OCI-LY3 (cell line): ENCODE data around the gene CNDP1.

Experiments used
- H2AFZ ChIP-seq: fragments of 200-600, 300-600 bp; shearing (Covaris generic); 2 replicates; pipeline ENCODE4 v1.6.0; 2014; ENCODE audit warnings: antibody characterized with exemption, low read depth, low read length
- H3K27ac ChIP-seq: fragments of 200-600, 300-600 bp; sonication (generic); 2 replicates; pipeline ENCODE4 v1.5.1; 2014; ENCODE audit warnings: mild to moderate bottlenecking, low read length, moderate library complexity, mixed read lengths
- H3K27me3 ChIP-seq: fragments of 200-600, 300-600 bp; sonication (generic); 2 replicates; pipeline ENCODE4 v1.6.1; 2014; ENCODE audit warnings: low read depth, low read length, mixed read lengths
- H3K36me3 ChIP-seq: fragments of 200-600, 300-600 bp; sonication (generic); replicated peaks from 2 replicates; pipeline ENCODE3; 2014; ENCODE audit warnings: low read depth, low read length, mixed read lengths
- H3K4me1 ChIP-seq: fragments of 300-600, 200-600 bp; sonication (generic); 2 replicates; pipeline ENCODE4 v1.6.1; 2014; ENCODE audit warnings: low read length, mixed read lengths
- H3K4me2 ChIP-seq: fragments of 200-600, 300-600 bp; sonication (generic); 2 replicates; pipeline ENCODE4 v1.6.1; 2014; ENCODE audit warnings: low read length, mixed read lengths
- H3K4me3 ChIP-seq: fragments of 300-600, 200-600 bp; sonication (generic); 2 replicates; pipeline ENCODE4 v1.5.1; 2014; ENCODE audit warnings: antibody characterized with exemption, mild to moderate bottlenecking, low read length, moderate library complexity
- H3K79me2 ChIP-seq: fragments of 300-600, 200-600 bp; shearing (Covaris generic); 2 replicates; pipeline ENCODE4 v1.6.1; 2014; ENCODE audit warnings: mild to moderate bottlenecking, low read length, mixed read lengths
- H3K9ac ChIP-seq: fragments of 300-600, 200-600 bp; shearing (Covaris generic); 2 replicates; pipeline ENCODE4 v1.6.0; 2014; ENCODE audit warnings: mild to moderate bottlenecking, low read length, moderate library complexity
- H3K9me3 ChIP-seq: fragments of 200-600, 300-600 bp; shearing (Covaris generic); 2 replicates; pipeline ENCODE4 v1.6.1; 2014; ENCODE audit warnings: low read length, mixed read lengths; ENCODE audit not compliant: insufficient read depth
- H4K20me1 ChIP-seq: fragments of 200-600, 300-600 bp; sonication (generic); 2 replicates; pipeline ENCODE4 v1.6.1; 2016; ENCODE audit warnings: low read length, mixed read lengths; ENCODE audit not compliant: insufficient read depth
- CTCF ChIP-seq: fragments of 200-600, 300-600 bp; sonication (generic); IDR thresholded peaks from 2 replicates; pipeline ENCODE4 v1.5.1; 2014; ENCODE audit warnings: antibody characterized with exemption, low read length, low read depth
- EZH2phosphoT487 ChIP-seq: fragments of 200-600 bp; shearing (Covaris generic); IDR thresholded peaks from 2 replicates; pipeline ENCODE4 v1.6.1; 2018; ENCODE audit warnings: antibody characterized with exemption, mixed run types, low read depth

Gene CNDP1

DNA sequence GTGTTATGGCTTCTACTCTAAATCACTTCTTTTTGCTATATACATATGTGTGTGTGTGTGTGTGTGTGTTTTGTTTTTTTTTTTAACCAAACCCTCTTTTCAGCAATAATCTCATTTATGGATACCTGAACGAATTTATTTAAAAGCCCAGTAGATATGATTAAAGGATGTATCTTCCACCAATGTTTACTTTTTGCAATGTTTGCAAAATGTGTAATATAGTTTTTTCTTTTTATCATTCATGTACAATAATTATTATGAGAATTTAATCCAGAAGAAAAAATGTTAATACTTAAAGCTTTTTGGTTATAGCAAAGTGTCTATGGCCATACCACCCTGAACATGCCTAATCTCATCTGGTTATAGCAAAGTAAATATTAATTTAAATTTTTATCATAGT is 39.8 kb upstream of the CNDP1 start:
- no peak overlapping the region for H3K9ac ChIP-seq
- H3K4me2 ChIP-seq: no peak overlapping the region
- peaks cover 16% of the 10 kb centered on the region for H3K27me3 ChIP-seq
- H3K4me3 ChIP-seq: no peak overlapping the region
- peaks cover 25% of the 10 kb centered on the region for H3K4me1 ChIP-seq
- no peak for TF ChIP-seq CTCF
- no peak for TF ChIP-seq EZH2phosphoT487
- no peaks in the 10 kb centered on the region for H3K9me3 ChIP-seq
- H3K27ac ChIP-seq: no peak overlapping the region
- H4K20me1 ChIP-seq: no peaks in the 10 kb centered on the region
- peaks cover 34% of the 10 kb centered on the region for H3K79me2 ChIP-seq
- H3K36me3 ChIP-seq: peaks cover 4% of the 10 kb centered on the region
- H2AFZ ChIP-seq: no peak overlapping the region

DNA sequence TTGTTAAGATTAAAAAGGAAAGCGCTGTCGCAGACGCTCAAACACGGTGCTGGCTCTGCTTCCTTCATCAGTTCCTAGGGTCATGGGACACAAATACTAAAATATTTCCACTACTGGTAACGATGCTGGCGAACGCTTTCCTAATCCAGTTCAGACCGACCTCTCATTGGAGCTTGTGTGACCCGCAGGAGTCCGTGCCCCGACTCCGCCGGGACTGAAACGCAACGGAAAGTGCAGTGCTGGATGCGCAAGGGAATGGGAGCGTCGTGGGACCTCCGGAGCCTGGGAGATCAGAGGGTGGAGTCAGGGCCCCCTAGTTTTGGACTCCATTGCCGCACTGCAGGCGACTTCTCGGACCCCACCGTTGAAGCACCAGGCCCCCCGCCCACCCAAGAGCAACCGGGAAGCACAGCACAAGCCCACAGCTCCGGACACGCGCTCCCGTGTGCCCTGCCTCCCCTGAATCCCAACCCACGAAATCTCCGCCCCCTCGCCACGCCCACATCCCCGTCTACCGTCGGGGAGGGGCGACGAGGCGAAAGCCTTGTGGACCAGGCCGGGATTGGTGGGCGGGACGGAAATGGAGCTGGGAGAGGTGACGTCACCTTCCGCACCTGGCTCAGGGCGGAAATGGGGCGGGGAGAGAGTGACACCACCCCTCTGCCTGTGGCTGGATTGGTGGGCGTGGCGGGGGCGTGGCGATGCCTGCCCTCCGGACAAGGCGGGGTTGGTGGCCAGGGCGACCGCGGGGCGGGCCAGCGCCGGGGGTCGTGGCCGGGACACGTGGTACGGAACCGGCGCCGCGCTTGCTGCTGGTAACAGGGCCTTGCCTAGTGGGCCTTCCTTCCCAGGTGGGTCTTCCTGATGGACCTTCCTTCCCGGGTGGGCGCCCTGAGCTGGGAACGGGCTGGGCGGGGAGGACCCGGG is 38.5 kb upstream of the CNDP1 start, which contains the start of gene CNDP2:
TSS of gene CNDP2 (plus strand) at position 783 of the 927 bp plus-strand sequence. CDS start 3,611 bp downstream, outside the sequence.
- H3K4me1 ChIP-seq: peaks cover 37% of the 10 kb centered on the region
- no peaks in the 10 kb centered on the region for H4K20me1 ChIP-seq
- H3K9ac ChIP-seq: peak within 1 kb of the TSS; percentile 84
- H3K4me2 ChIP-seq: peak within 1 kb of the TSS; percentile 88
- TF ChIP-seq EZH2phosphoT487 (no peak), CTCF (no peak)
- peaks cover 46% of the 10 kb centered on the region for H3K79me2 ChIP-seq
- no peaks in the 10 kb centered on the region for H3K9me3 ChIP-seq
- peak within 1 kb of the TSS; percentile 94 for H2AFZ ChIP-seq
- H3K4me3 ChIP-seq: peak within 1 kb of the TSS; percentile 84
- peaks cover 14% of the 10 kb centered on the region for H3K27me3 ChIP-seq
- peak within 1 kb of the TSS; percentile 75 for H3K27ac ChIP-seq
- H3K36me3 ChIP-seq: peaks cover 9% of the 10 kb centered on the region

DNA sequence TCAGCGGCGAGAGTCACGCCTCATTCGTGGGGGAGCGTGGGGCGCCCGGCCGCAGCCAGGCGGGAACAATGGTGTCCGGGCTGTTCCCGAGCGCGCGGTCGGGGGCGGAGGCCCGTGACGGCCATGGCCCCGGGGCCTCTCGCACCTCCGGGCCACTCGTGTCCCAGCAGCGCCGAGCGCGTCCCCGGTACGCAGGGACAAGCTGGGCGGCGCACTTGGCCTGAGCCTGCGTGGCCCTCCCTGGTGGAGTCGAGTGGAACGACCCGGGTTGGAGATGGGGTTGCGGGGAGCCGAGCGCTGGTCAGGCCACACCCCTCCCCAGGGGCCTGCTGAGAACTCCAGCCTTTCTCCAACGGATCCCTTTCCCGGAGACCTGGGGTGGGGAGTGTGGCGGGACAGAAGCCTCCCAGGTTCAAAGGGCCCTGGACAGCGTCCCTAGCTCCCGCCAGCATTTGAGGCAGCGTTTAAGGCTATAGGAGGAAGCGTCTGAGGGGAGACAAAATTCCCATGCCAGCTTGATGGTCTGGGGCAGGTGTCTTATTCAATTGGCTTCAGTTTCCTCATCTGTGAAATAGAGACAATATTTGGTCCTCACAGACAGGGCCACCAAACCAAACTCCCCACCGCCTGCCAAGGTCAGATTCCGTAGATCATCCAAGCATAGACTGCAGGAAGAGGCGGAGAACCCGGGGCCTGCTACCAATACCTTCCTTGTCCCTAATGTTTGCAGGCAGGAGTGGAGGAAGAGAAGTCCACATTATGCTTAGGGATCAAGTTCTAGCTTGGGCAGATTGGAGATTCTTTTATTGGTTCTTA is 37.6 kb upstream of the CNDP1 start:
- H3K79me2 ChIP-seq: peaks cover 53% of the 10 kb centered on the region
- peak overlapping the region; percentile 88 for H3K4me2 ChIP-seq
- peaks cover 17% of the 10 kb centered on the region for H3K36me3 ChIP-seq
- peak overlapping the region; percentile 84 for H3K9ac ChIP-seq
- peak overlapping the region; percentile 75 for H3K27ac ChIP-seq
- H4K20me1 ChIP-seq: no peaks in the 10 kb centered on the region
- peak overlapping the region; percentile 84 for H3K4me3 ChIP-seq
- H2AFZ ChIP-seq: peak overlapping the region; percentile 52
- H3K4me1 ChIP-seq: peaks cover 43% of the 10 kb centered on the region
- H3K9me3 ChIP-seq: no peaks in the 10 kb centered on the region
- TF ChIP-seq CTCF (0 out of 2 replicates have a peak, but pooled peaks have one; percentile 6), EZH2phosphoT487 (no peak)
- peaks cover 12% of the 10 kb centered on the region for H3K27me3 ChIP-seq

DNA sequence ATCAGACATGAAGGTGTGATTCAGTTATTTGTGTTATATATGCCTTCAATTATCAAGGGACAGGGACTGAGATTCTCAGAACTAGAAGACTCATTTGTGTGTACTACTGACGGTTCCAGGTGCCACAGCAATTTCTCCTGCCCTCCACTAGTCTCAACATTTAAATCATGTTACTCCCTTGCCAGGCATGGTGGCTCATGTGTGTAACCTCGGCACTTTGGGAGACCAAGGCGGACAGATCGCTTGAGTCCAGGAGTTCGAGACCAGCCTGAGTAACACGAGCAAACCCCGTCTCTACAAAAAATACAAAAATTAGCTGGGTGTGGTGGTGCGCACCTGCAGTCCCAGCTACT is 37.0 kb upstream of the CNDP1 start:
- Histone ChIP-seq H3K4me1 (peaks cover 43% of the 10 kb centered on the region), H3K36me3 (peaks cover 20% of the 10 kb centered on the region), H2AFZ (no peak overlapping the region), H3K79me2 (peaks cover 53% of the 10 kb centered on the region), H3K9ac (peak overlapping the region; percentile 84), H3K4me2 (peak overlapping the region; percentile 88), H3K27ac (peak overlapping the region; percentile 75), H3K9me3 (no peaks in the 10 kb centered on the region), H4K20me1 (no peaks in the 10 kb centered on the region), H3K27me3 (peaks cover 6% of the 10 kb centered on the region), H3K4me3 (peak overlapping the region; percentile 84)
- no peak for TF ChIP-seq CTCF
- TF ChIP-seq EZH2phosphoT487: no peak
